Stimulated activated CD4-positive, alpha-beta T cell treated with anti-CD3 and anti-CD28 coated beads, TNF-alpha, amount 100 ng/mL, for 48 hours (primary cell): ENCODE data around the gene PTOV1.
A peak's percentile ranks its signal among the peaks of the same experiment; 100 is the strongest.

Source experiments
- DNase-seq, 3 donors: peaks; one replicate each; pipeline ENCODE4 v3.0.0-alpha.2; 2020; ENCODE audit warnings: low read depth in 3 of 3

PTOV1 gene

DNA sequence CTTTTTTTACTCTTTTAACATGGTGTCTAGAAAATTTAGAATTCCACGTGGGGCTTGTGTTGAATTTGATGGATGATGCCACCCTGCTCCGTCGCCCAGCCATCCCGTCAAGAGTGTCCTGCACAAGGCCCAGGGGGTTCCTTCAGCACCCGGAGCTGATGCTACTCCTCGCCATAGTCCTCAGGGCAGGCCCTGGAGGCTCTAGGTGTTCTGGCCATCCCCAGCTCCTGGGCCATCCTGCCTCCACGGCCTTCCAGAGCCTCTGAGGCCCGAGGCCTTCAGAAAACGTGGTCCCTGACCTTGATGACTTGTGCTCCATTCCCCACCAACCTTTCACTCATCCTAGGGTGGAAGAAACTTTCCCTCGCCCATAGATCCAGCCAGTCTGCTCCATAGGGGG lies 22.9 kb downstream of the PTOV1 start:
- no peak for DNase-seq

DNA sequence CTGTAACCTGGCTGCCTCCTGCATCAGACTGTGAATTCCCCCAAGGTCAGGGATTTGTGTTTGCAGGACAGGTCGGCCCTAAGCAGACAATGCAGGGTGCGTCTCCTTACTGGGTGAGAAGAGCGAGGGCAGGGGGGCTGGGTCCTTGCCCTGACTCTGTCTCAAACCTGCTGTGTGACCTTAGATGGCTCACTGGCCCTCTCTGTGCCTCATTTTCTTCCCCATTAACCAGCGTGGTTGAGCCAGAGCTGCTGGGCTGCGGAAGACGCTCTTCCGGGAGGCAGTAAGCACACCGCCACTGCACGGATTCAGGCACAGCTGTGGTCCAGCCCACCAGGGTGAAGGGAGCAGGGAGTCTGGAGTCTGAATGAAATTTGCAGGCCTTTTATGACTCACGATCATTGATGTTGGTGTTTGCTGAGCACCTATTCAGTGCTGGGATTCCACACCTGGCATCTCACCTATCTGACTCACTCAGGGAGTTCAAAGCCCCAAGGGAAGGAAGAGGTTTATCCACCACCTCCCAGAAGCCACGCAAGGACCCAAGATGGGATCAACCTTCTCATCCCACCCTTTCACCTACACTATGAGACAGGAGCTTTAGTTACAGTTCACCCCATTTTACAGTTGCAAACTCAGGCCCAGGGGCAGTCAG lies 23.7 kb downstream of the PTOV1 start:
- no peak for DNase-seq

DNA sequence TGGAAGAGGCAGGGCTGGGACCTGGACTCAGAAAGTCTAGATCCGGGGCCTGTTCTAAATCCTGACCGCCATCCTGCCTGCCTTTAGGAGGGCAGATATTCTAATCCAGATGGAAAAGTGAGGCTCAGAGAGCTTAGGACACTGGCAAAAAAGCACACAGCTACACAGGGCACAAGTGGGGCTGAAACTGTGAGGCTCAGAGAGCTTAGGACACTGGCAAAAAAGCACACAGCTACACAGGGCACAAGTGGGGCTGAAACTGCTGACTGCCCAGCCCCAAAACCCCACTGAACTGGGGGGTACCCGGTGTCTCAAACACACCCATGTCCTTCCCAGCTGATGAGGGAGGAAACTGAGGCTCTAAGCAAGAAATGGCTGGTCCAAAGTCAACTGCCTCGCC lies 24.2 kb downstream of the PTOV1 start:
- DNase-seq = no peak

DNA sequence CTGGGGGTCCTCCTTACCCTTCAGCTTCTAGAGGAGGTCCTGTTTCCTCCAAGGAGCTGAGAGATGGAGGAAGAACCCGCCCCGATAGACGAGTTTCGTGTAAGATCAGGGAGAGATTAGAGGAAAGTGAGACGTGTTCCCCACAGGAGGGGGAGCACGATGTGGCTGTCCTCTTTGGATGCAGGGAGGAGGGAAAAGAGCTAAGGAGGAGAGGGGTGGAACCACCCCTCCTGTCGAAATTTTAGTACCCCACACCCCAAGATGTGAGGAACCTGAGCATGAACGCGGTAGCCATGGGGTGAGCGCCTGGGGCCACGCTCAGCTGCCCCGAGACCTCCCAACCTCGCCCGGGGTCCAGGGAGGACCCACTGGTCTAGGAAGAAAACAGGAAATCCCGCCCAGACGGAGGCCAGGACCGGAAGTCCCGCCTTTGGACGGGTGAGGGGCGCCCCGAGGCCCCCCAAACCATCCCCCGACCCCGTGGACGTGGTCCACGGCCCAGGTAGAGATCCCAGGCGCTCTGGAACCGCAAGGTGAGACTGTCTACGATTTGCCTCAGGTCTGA lies 25.0 kb downstream of the PTOV1 start:
- DNase-seq = peak in 2 of 3 donors; percentile 18 to 46

DNA sequence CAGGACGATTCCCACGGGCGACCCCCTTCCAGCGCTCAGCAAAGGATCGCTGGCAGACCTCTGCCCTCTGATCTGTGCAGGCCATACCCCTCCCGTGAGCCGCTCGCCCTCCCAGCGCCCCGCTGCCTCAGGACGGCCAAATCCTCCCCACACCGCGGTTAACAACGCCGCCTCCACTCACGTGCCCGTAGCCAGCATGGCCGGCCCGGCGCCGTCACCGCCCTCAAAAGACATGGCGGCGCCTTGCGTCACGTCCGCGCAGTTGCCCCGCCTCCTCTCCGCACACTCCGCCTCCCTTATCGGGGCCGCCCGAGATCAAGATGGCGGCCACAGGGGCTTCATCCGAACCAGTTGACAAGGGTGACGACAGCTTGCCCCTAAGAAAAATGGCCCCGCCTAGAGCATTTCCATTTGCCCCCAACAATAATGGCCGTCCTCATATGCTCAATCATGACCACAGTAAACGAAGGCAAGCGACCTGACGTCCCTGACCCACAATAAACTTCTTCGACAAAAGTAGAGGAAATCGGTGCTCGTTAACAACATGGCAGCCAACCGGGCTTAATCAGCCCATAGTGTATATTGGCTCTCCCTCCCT lies 25.6 kb downstream of the PTOV1 start:
- peak; percentile 95 to 97 (median 96) for DNase-seq

DNA sequence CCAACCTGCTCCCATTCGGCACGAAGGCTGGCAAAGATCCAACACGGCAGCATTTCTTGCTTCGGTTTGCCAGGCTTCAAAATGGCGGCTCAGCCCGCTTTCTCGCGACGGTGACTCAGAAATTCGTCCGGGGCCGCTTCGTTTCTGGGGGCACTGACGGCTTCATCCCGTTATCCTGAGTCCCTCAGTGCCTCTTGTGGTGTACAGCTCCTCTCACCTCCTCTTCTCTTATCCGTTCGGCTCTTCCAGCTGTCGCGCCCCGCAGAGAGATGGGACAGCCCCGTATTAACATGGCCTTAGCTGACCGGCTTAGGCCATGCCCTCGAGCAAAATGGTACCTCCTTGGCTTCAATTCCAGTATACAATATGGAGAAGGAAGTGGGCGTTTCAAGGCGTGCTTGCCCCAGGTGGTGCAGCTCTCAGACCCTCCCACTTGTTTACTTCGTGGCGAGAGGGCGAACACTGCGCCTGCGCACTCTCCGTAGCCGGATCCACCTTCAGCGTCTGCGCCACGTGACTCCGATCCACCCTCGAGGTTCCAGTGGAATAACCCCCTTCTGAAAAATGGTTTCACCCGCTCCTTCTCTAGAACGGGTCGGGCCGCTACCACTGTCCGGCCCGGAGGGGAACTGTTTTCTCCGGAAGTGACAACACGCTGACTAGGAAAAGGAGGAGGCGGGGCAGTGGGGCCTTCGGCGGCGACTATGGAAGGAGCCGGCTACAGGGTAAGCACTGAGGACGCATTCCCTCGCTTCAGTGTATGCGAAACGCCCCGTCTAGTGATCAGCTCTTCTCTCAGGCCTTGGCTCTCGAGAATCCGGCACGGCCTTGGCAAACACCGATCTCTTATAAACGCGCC lies 26.3 kb downstream of the PTOV1 start, which contains the start of the genes AKT1S1 and TBC1D17:
AKT1S1 (minus strand) TSS at position 336 of the 859 bp plus-strand sequence. CDS start 4,060 bp downstream, outside the sequence.
TBC1D17 (plus strand) TSS at position 683 of the 859 bp plus-strand sequence; CDS start at position 705, 22 bp downstream.
- DNase-seq = peak; percentile 93 to 97 (median 95)

DNA sequence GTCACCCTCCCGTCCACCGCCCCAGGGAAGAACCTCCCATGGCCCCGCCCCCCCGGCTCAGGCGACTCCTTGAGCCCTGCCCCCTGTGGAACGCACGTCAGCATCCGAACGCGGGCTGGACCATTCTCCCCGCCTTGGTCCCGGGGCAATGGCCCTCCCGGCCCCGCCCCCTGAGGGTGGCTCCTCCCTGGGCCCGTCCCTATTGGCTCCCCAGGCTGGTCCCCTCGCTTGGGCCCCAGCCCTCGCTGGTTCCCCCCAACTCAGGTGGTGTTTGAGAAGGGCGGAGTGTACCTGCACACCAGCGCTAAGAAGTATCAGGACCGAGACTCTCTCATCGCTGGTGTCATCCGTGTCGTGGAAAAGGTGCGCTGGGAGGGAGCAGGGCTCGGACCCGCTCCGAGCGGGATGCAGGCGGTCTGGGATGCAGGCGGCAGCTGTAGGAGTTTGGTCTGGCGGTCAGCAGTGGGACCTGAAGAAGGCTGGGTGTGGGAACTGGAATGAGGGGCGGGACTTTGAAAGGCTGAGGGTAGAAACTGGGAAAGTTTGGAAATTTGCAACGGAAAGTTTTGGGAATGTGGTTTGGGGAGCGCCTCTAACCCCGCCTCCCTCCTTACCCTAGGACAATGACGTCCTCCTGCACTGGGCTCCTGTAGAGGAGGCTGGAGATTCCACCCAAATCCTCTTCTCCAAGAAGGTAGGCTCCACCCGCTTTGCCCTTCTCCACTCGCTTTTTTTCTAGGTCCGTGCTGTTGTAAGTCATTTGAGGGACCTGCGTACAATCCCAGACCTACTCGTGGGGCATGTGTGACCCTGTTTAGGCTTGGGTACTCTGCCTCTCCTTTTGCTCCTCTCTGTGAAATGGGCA lies 27.2 kb downstream of the PTOV1 start:
- peak; percentile 98 to 100 (median 98) for DNase-seq

DNA sequence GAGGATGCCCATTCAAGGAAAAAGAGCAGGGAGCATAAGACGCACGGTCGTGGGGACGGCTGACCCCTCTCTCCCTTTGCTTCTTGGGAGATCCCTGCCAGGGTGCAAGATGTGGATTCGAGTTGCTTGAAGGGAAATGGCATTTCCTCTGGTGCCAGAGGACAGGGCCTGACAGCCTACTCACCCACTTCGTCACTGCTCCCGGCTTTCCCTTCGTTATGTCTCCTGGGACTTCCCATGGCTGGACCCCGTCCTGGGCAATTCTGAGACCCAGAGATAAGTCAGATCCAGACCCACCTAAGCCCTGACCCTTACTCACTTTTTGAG lies 27.7 kb downstream of the PTOV1 start:
- no peak for DNase-seq

DNA sequence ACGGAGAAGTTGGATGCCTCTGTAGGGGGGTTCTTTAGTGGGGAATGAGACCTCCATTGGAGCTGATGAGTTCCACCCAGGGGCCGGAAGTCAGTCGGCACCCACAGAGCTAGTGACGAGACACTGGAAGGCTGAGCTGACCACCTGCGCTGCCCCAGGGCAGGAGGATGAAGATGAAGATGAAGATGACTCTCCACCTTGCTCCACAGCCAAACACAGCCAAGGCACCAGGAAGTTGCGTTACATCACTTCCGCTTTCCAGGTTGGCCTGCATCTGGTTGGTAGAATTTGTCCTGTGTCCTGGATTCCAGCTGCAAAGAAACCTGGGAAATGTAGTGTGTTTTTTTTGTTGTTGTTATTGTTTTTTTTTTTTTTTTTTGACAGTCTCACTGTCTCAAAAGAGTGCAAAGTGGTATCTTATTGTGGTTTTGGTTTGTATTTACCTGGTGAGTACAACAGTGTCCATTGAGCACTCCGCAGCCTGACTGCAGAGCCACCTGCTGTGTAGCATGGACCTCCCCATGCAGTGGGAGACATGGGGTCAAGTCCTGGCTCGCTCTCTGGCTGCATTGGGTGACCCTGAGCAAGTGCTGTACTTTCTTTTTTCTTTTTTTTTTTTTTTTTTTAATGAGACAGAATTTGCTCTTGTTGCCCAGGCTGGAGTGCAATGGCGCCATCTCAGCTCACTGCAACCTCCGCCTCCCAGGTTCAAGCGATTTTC lies 28.4 kb downstream of the PTOV1 start:
- DNase-seq = no peak

DNA sequence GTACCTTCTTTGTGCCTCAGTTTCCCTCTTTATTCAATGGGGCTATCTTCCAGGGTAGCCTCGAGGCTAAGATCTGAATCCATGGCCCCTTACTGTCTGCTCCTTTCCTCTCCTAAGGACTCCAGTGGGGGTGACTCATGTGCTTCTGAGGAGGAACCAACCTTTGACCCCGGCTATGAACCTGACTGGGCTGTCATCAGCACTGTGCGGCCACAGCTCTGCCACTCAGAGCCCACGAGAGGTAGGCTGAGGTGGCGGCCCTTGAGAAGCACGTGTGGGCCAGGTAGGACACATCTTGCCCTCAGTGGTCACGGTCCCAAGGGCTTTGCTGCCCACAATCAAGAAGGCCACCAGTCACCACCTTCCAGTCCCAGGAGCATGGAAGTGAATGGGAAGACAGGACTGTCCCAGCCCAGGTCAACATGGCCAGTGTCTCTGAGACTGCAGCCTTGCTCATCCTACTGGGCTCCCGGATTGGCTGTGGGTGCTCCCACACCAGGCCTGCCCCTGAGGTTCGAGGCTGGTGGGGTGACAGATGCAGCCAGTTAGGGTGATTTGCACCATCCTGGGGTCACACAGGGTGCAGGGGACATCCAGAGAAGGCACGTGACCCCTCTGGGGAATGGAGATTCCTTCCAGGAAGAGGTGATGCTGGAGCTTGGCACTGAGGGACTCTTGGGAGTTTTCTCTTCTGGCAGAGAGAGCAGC lies 29.4 kb downstream of the PTOV1 start:
- DNase-seq = no peak

DNA sequence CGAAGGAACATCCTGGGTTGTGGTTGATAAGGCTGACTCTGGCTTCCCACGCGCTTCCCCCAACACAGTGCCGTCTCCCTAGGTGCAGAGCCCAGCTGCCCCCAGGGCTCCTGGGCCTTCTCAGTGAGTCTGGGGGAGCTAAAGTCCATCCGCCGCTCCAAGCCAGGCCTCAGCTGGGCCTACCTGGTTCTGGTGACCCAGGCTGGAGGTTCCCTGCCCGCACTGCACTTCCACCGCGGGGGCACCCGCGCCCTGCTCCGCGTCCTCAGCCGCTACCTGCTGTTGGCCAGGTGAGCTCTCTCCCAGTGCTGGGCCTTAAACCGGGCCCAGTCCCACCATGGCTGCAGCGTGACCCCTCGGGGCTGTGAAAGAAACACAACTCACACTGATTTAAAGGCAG lies 30.2 kb downstream of the PTOV1 start:
- no peak for DNase-seq

DNA sequence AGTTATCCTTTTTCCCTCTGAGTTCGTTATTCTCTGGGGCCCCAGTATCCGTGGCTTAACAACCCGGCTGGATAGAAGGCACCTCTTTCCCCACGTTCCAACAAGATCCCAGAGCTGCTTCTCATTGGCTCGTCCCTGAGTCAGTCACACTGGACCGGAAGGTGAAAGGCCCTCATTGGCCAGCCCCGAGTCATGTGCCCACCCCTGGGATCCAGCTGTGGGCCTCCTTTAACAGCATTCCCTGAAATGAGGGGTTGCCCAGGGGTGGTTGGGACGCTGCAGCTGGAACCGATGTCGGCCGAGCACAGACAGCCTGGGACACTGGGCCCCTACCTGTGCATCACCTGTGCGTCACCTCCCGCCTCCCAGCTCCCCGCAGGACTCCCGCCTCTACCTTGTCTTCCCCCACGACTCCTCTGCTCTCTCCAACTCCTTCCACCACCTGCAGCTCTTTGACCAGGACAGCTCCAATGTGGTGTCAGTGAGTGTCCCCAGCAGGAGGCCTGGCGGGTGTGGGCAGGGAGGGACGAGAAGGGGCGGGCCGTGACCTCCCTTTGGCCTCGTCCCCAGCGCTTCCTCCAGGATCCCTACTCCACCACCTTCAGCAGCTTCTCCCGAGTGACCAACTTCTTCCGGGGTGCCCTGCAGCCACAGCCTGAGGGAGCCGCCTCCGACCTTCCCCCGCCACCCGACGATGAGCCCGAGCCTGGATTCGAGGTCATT lies 30.9 kb downstream of the PTOV1 start:
- no peak for DNase-seq

DNA sequence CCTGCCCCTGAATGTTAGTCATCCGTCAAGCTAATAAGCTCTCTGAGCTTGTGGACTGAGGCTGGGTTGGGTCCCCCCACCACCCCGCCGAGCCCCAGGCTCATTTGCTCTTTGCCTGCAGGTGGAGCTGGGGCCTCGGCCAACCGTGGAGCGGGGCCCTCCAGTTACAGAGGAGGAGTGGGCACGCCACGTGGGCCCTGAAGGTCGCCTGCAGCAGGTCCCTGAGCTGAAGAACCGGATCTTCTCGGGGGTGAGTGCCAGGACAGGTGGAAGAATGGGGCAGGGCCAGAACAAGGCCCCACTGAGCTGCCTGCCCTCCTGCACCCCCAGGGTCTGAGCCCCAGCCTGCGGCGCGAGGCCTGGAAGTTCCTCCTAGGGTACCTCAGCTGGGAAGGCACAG lies 31.7 kb downstream of the PTOV1 start:
- no peak for DNase-seq

DNA sequence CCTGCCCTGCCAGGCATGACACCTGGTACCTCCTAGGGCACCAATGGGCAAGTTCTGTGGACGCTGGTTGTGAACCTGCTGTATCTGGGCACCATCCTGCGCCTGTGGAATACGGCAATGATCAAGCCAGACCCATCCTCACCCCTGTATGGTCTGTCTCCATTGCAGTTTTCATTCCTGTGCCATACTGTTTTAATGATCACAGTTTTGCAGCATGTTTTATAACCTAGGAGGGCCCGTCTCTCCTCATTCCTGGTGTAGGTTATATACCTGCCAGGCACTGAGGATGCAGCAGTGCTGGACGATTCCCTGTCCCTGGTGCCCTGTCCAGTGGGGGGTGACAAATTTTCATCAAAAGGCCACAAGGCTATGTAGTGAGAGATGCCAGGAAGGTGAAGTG lies 32.1 kb downstream of the PTOV1 start:
- DNase-seq = no peak

DNA sequence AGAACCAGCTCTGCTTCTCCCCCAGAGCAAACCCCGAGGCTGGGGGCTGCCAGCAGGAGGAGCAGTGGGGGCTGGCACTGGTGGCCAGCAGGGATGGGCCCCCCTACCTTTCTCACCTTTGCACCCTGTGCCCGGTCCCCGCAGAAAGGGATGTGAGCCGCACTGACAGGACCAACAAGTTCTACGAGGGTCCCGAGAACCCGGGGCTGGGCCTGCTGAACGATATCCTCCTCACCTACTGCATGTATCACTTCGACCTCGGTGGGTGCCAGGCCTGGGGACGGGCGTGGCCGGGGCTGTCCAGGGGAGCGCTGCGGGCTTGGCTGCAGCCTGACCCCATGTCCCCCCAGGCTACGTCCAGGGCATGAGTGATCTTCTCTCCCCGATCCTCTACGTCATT lies 33.1 kb downstream of the PTOV1 start:
- no peak for DNase-seq

DNA sequence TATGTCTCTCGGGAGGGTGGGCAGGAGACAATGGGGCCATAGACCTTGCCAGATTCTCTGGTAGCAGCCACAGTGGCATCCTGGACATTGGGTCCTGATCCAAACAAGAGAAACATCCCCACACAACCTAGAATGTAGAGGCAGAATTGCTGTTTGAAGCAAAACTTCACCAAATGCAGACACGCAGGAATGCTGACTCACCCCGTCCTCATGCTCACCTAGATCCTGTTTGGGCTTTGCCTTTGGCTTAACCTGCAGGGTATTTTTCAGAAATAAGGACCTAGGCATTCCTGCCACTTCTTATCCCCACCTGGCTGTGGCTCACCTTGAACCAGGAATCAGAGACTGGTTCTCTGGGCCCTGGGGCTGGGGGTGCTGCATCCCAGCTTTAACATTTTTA lies 33.8 kb downstream of the PTOV1 start:
- DNase-seq = no peak

DNA sequence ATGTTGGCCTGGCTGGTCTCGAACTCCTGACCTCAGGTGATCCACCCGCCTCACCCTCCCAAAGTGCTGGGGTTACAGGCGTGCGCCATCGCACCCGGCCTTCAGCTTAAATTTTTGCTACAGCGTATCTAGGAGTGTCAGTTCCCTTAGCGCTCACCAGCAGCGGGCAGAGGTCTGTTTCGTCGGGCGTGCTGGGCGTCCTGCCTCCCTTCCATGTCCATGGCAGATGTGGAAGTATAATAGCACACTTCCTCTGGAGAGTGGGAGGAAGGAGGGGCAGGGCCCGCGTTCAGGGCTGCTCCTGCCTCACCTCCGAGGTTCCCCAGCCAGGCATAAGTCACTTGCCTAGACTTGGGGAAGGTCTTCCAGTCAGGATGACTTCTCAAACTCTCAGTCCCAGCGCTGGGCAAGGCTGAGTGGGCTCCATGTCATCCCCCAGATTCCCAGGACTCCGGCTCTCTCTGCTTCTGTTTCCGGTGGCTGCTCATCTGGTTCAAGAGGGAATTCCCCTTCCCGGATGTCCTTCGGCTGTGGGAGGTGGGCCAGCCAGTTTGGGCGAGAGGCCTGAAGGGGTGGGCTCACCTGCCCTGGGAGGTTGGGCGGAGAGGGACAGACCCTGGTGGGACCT lies 36.2 kb downstream of the PTOV1 start:
- DNase-seq = no peak

DNA sequence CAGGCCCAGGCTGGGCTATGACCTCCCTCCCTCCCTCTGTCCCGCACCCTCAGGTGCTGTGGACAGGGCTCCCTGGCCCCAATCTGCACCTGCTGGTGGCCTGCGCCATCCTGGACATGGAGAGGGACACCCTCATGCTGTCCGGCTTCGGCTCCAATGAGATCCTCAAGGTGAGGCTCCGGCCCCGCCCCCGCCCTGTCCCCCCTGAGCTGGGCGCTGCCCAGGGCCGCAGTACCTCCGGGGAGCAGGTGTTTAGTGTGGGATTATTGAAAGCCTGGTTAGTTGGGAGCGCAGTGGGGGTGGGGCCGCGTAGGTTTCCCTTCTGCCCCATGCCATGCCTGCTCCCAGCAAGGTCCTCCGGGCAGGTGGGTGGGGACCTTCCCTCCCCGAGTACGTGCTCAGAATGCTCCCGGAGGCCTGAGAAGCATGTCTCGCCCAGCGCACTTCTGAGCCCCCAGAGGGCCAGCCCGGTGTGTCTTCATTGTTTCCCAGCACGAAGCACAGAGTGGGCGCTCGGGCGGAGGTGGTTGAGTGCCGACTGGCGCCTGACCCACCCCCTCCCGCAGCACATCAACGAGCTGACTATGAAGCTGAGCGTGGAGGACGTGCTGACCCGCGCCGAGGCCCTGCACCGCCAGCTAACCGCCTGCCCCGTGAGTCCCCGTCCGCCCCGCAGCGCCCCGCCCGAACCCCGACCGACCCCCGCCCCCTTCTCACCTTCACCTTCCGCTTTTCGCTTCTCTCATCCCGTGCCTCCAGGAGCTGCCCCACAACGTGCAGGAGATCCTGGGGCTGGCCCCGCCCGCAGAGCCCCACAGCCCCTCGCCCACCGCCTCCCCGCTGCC lies 36.9 kb downstream of the PTOV1 start:
- no peak for DNase-seq
